K562 (cell line): ENCODE results near the gene THRSP.

Experiments
- BRCA1 ChIP-seq, 2 experiments: fragments of 450-650 bp in 1 of 2; sonication (generic) in 1 of 2; formaldehyde crosslinking in 1 of 2; IDR thresholded peaks; 2 replicates each; pipeline versions ENCODE4 v1.5.0 to v1.6.1; 2017 to 2020; ENCODE audit warnings: mild to moderate bottlenecking in 1 of 2, missing genetic modification reagents in 1 of 2
- CC2D1A ChIP-seq: fragments of 450-650 bp; IDR thresholded peaks from 2 replicates; pipeline ENCODE4 v1.6.1; 2017; ENCODE audit warnings: mild to moderate bottlenecking
- NR2C2 ChIP-seq, 2 experiments: fragments of 200-800 bp in 1 of 2; sonication (Bioruptor generic) in 1 of 2; sonication (generic) in 1 of 2; formaldehyde crosslinking in 1 of 2; IDR thresholded peaks; 2 replicates each; pipeline versions ENCODE4 v1.6.1 to v1.8.0; 2016 to 2022; ENCODE audit warnings: mild to moderate bottlenecking in 1 of 2, missing compliant biosample characterization in 1 of 2, missing genetic modification characterization in 1 of 2, missing genetic modification reagents in 1 of 2
- PATZ1 ChIP-seq: fragments of 250-450 bp; sonication (Bioruptor Pico); IDR thresholded peaks from 2 replicates; pipeline ENCODE4 v1.5.0; 2020; ENCODE audit warnings: mild to moderate bottlenecking, borderline replicate concordance
- POLR2A ChIP-seq: fragments of 450-650 bp; conservative IDR thresholded peaks from 2 replicates; pipeline ENCODE4 v1.6.1; 2016
- RAD21 ChIP-seq, 2 experiments: fragments of 250-450 bp in 1 of 2; fragments of 450-650 bp in 1 of 2; sonication (Bioruptor Pico) in 1 of 2; formaldehyde crosslinking in 1 of 2; IDR thresholded peaks in 1 of 2; conservative IDR thresholded peaks in 1 of 2; 2 replicates each; pipeline versions ENCODE4 v1.4.0 to v1.8.0; 2020 to 2022; ENCODE audit warnings: mild to moderate bottlenecking in 2 of 2, moderate library complexity in 1 of 2
- SMAD3 ChIP-seq: fragments of 450-650 bp; formaldehyde crosslinking; conservative IDR thresholded peaks from 2 replicates; pipeline ENCODE4 v1.4.0; 2020; ENCODE audit warnings: mild to moderate bottlenecking
- ZNF124 ChIP-seq: sonication (generic); formaldehyde crosslinking; IDR thresholded peaks from 2 replicates; pipeline ENCODE4 v1.8.1; 2022; ENCODE audit warnings: missing genetic modification reagents
- ZNF146 ChIP-seq: IDR thresholded peaks from one replicate; pipeline ENCODE4 v1.6.1; 2018; ENCODE audit warnings: missing compliant biosample characterization; ENCODE audit not compliant: unreplicated experiment
- ZNF274 ChIP-seq: IDR thresholded peaks from 2 replicates; pipeline ENCODE4 v1.6.1; 2011; ENCODE audit warnings: low read depth, mild to moderate bottlenecking, low read length, moderate library complexity, borderline replicate concordance
- TF ChIP-seq, protein P1 (sequence below), 3 experiments: IDR thresholded peaks in 2 of 3; conservative IDR thresholded peaks in 1 of 3; 2 replicates each; pipeline ENCODE4 v1.5.1; 2011 to 2012; ENCODE audit warnings: low read length in 3 of 3, mild to moderate bottlenecking in 3 of 3, control low read depth in 2 of 3, improper control_type of control experiment in 1 of 3, inconsistent platforms in 1 of 3, low read depth in 1 of 3, mixed read lengths in 1 of 3, moderate library complexity in 1 of 3; ENCODE audit not compliant: insufficient read depth in 2 of 3
- TF ChIP-seq, protein P2 (sequence below): sonication (generic); formaldehyde crosslinking; IDR thresholded peaks from 2 replicates; pipeline ENCODE4 v1.9.0; 2022; ENCODE audit warnings: mild to moderate bottlenecking, missing genetic modification reagents
- TF ChIP-seq, protein P3 (sequence below), 2 experiments: fragments of 150-350 bp in 1 of 2; IDR thresholded peaks; 2 replicates each; pipeline ENCODE4 v1.6.1; 2012 to 2016; ENCODE audit warnings: low read depth in 2 of 2, low read length in 2 of 2, mild to moderate bottlenecking in 1 of 2, moderate library complexity in 1 of 2

GRCh38 chr11:78081583-78081982 is 17.9 kb downstream of the THRSP start:
- TF ChIP-seq, protein P1, sequence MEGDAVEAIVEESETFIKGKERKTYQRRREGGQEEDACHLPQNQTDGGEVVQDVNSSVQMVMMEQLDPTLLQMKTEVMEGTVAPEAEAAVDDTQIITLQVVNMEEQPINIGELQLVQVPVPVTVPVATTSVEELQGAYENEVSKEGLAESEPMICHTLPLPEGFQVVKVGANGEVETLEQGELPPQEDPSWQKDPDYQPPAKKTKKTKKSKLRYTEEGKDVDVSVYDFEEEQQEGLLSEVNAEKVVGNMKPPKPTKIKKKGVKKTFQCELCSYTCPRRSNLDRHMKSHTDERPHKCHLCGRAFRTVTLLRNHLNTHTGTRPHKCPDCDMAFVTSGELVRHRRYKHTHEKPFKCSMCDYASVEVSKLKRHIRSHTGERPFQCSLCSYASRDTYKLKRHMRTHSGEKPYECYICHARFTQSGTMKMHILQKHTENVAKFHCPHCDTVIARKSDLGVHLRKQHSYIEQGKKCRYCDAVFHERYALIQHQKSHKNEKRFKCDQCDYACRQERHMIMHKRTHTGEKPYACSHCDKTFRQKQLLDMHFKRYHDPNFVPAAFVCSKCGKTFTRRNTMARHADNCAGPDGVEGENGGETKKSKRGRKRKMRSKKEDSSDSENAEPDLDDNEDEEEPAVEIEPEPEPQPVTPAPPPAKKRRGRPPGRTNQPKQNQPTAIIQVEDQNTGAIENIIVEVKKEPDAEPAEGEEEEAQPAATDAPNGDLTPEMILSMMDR (IDR thresholded peaks at IDR 0.05 in 2 of 3, conservative IDR thresholded peaks at IDR 0.05 in 1 of 3; ENCODE audit: insufficient read depth in 2 of 3, low read depth in 1 of 3, low read length in 3 of 3) = no peak
- TF ChIP-seq ZNF124 (CRISPR knock-in tag) (no peak), POLR2A (no peak), ZNF146 (CRISPR knock-in tag) (no peak), SMAD3 (no peak), RAD21 (CRISPR knock-in tag; conservative IDR thresholded peaks at IDR 0.05 in 1 of 2, IDR thresholded peaks at IDR 0.05 in 1 of 2) (no peak), BRCA1 (IDR thresholded peaks at IDR 0.05) (no peak), BRCA1 (CRISPR knock-in tag; IDR thresholded peaks at IDR 0.05) (no peak), ZNF274 (no peak), NR2C2 (CRISPR knock-in tag; IDR thresholded peaks at IDR 0.05) (no peak), NR2C2 (tag; IDR thresholded peaks at IDR 0.05) (no peak), PATZ1 (CRISPR knock-in tag) (no peak), CC2D1A (no peak)
- TF ChIP-seq, protein P2, sequence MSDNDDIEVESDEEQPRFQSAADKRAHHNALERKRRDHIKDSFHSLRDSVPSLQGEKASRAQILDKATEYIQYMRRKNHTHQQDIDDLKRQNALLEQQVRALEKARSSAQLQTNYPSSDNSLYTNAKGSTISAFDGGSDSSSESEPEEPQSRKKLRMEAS (CRISPR knock-in tag) = no peak
- TF ChIP-seq, protein P3, sequence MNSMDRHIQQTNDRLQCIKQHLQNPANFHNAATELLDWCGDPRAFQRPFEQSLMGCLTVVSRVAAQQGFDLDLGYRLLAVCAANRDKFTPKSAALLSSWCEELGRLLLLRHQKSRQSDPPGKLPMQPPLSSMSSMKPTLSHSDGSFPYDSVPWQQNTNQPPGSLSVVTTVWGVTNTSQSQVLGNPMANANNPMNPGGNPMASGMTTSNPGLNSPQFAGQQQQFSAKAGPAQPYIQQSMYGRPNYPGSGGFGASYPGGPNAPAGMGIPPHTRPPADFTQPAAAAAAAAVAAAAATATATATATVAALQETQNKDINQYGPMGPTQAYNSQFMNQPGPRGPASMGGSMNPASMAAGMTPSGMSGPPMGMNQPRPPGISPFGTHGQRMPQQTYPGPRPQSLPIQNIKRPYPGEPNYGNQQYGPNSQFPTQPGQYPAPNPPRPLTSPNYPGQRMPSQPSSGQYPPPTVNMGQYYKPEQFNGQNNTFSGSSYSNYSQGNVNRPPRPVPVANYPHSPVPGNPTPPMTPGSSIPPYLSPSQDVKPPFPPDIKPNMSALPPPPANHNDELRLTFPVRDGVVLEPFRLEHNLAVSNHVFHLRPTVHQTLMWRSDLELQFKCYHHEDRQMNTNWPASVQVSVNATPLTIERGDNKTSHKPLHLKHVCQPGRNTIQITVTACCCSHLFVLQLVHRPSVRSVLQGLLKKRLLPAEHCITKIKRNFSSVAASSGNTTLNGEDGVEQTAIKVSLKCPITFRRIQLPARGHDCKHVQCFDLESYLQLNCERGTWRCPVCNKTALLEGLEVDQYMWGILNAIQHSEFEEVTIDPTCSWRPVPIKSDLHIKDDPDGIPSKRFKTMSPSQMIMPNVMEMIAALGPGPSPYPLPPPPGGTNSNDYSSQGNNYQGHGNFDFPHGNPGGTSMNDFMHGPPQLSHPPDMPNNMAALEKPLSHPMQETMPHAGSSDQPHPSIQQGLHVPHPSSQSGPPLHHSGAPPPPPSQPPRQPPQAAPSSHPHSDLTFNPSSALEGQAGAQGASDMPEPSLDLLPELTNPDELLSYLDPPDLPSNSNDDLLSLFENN (IDR thresholded peaks at IDR 0.05; ENCODE audit: low read depth in 2 of 2, low read length in 2 of 2) = no peak
